ENCODE measurements around the gene SUPT16H. TPM values are rescaled to one million over a fixed set of nuclear protein-coding genes. Genes with fewer than 3 reads are reported as not detected.

SUPT16H gene
- total and polyA plus RNA-seq, 2 of the 13 experiments (the other 11 are each of a cell fraction or from before 2014, with no cell fraction given): 77.5 to 230 TPM

DNA sequence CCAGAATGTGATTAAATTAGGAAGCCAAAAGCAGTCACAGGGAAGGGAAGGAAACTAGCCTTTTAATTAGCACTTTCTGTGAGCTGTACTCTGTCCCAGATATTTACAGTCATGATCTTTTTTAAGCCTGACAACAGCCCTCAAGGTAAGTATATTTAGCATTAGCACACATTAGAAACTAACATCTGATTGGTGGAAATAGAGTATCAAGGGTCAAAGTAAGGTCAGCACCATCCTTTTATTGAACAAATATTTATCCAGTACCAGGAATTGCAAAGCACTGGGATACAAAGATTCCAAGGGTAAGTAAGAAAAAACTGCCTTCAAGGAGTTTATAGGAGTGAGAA lies 75.7 kb downstream of the SUPT16H start (continued):
- TF ChIP-seq GABPB1 (CRISPR knock-in tag; IDR thresholded peaks at IDR 0.05) (no peak), ZNF451 (CRISPR knock-in tag; IDR thresholded peaks at IDR 0.05) (no peak), ZNF317 (CRISPR knock-in tag; IDR thresholded peaks at IDR 0.05) (no peak), ZNF468 (CRISPR knock-in tag; IDR thresholded peaks at IDR 0.05) (no peak), SMARCE1 (IDR thresholded peaks at IDR 0.05; ENCODE audit: borderline replicate concordance) (no peak), NR1H2 (CRISPR knock-in tag; IDR thresholded peaks at IDR 0.05; ENCODE audit: borderline replicate concordance, low read depth) (no peak), JUN (CRISPR knock-in tag; IDR thresholded peaks at IDR 0.05) (no peak), KDM6A (CRISPR knock-in tag; IDR thresholded peaks at IDR 0.05; ENCODE audit: low read depth) (peak; percentile 44; the same call in 1 of the 2 replicates), CEBPG (CRISPR knock-in tag; IDR thresholded peaks at IDR 0.05) (0 out of 2 replicates have a peak, but pooled peaks have one; percentile 4), PLRG1 (conservative IDR thresholded peaks at IDR 0.05) (no peak), ZNF749 (CRISPR knock-in tag; IDR thresholded peaks at IDR 0.05; ENCODE audit: borderline replicate concordance) (0 out of 2 replicates have a peak, but pooled peaks have one; percentile 38), ZMAT3 (CRISPR knock-in tag; conservative IDR thresholded peaks at IDR 0.05) (no peak), KLF13 (CRISPR knock-in tag; IDR thresholded peaks at IDR 0.05) (no peak), SAFB2 (CRISPR knock-in tag; IDR thresholded peaks at IDR 0.05; ENCODE audit: borderline replicate concordance, low read depth) (no peak)
- TF ChIP-seq, protein P1, sequence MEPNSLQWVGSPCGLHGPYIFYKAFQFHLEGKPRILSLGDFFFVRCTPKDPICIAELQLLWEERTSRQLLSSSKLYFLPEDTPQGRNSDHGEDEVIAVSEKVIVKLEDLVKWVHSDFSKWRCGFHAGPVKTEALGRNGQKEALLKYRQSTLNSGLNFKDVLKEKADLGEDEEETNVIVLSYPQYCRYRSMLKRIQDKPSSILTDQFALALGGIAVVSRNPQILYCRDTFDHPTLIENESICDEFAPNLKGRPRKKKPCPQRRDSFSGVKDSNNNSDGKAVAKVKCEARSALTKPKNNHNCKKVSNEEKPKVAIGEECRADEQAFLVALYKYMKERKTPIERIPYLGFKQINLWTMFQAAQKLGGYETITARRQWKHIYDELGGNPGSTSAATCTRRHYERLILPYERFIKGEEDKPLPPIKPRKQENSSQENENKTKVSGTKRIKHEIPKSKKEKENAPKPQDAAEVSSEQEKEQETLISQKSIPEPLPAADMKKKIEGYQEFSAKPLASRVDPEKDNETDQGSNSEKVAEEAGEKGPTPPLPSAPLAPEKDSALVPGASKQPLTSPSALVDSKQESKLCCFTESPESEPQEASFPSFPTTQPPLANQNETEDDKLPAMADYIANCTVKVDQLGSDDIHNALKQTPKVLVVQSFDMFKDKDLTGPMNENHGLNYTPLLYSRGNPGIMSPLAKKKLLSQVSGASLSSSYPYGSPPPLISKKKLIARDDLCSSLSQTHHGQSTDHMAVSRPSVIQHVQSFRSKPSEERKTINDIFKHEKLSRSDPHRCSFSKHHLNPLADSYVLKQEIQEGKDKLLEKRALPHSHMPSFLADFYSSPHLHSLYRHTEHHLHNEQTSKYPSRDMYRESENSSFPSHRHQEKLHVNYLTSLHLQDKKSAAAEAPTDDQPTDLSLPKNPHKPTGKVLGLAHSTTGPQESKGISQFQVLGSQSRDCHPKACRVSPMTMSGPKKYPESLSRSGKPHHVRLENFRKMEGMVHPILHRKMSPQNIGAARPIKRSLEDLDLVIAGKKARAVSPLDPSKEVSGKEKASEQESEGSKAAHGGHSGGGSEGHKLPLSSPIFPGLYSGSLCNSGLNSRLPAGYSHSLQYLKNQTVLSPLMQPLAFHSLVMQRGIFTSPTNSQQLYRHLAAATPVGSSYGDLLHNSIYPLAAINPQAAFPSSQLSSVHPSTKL (CRISPR knock-in tag; IDR thresholded peaks at IDR 0.05): 0 out of 2 replicates have a peak, but pooled peaks have one; percentile 55
- TF ChIP-seq, protein P2, sequence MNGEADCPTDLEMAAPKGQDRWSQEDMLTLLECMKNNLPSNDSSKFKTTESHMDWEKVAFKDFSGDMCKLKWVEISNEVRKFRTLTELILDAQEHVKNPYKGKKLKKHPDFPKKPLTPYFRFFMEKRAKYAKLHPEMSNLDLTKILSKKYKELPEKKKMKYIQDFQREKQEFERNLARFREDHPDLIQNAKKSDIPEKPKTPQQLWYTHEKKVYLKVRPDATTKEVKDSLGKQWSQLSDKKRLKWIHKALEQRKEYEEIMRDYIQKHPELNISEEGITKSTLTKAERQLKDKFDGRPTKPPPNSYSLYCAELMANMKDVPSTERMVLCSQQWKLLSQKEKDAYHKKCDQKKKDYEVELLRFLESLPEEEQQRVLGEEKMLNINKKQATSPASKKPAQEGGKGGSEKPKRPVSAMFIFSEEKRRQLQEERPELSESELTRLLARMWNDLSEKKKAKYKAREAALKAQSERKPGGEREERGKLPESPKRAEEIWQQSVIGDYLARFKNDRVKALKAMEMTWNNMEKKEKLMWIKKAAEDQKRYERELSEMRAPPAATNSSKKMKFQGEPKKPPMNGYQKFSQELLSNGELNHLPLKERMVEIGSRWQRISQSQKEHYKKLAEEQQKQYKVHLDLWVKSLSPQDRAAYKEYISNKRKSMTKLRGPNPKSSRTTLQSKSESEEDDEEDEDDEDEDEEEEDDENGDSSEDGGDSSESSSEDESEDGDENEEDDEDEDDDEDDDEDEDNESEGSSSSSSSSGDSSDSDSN (CRISPR knock-in tag; IDR thresholded peaks at IDR 0.05): no peak
- TF ChIP-seq, protein P3, sequence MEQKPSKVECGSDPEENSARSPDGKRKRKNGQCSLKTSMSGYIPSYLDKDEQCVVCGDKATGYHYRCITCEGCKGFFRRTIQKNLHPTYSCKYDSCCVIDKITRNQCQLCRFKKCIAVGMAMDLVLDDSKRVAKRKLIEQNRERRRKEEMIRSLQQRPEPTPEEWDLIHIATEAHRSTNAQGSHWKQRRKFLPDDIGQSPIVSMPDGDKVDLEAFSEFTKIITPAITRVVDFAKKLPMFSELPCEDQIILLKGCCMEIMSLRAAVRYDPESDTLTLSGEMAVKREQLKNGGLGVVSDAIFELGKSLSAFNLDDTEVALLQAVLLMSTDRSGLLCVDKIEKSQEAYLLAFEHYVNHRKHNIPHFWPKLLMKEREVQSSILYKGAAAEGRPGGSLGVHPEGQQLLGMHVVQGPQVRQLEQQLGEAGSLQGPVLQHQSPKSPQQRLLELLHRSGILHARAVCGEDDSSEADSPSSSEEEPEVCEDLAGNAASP (CRISPR knock-in tag; IDR thresholded peaks at IDR 0.05; ENCODE audit: borderline replicate concordance): peak; percentile 67
- TF ChIP-seq, protein P4, sequence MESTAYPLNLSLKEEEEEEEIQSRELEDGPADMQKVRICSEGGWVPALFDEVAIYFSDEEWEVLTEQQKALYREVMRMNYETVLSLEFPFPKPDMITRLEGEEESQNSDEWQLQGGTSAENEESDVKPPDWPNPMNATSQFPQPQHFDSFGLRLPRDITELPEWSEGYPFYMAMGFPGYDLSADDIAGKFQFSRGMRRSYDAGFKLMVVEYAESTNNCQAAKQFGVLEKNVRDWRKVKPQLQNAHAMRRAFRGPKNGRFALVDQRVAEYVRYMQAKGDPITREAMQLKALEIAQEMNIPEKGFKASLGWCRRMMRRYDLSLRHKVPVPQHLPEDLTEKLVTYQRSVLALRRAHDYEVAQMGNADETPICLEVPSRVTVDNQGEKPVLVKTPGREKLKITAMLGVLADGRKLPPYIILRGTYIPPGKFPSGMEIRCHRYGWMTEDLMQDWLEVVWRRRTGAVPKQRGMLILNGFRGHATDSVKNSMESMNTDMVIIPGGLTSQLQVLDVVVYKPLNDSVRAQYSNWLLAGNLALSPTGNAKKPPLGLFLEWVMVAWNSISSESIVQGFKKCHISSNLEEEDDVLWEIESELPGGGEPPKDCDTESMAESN (CRISPR knock-in tag; conservative IDR thresholded peaks at IDR 0.05): no peak
- TF ChIP-seq, protein P5, sequence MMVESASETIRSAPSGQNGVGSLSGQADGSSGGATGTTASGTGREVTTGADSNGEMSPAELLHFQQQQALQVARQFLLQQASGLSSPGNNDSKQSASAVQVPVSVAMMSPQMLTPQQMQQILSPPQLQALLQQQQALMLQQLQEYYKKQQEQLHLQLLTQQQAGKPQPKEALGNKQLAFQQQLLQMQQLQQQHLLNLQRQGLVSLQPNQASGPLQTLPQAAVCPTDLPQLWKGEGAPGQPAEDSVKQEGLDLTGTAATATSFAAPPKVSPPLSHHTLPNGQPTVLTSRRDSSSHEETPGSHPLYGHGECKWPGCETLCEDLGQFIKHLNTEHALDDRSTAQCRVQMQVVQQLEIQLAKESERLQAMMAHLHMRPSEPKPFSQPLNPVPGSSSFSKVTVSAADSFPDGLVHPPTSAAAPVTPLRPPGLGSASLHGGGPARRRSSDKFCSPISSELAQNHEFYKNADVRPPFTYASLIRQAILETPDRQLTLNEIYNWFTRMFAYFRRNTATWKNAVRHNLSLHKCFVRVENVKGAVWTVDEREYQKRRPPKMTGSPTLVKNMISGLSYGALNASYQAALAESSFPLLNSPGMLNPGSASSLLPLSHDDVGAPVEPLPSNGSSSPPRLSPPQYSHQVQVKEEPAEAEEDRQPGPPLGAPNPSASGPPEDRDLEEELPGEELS (CRISPR knock-in tag; IDR thresholded peaks at IDR 0.05): peak; percentile 28; the same call in 1 of the 2 replicates

All from HepG2 (cell line).